Fibroblast of lung (primary cell): ENCODE results near the gene SYNJ2. TPM values are rescaled to one million over a fixed set of nuclear protein-coding genes. Genes with fewer than 3 reads are reported as not detected.

Source experiments
- DNase-seq, 2 donors: peaks; one replicate each; pipeline versions ENCODE4 v3.0.0 to v3.0.0-alpha.2; 2010; ENCODE audit warnings: low read depth in 2 of 2
- H2AFZ ChIP-seq: 2 replicates; pipeline ENCODE4 v1.5.1; 2012; ENCODE audit warnings: low read length, control low read depth, inconsistent platforms
- H3K27ac ChIP-seq: 2 replicates; pipeline ENCODE4 v1.5.1; 2011; ENCODE audit warnings: low read length, control low read depth; ENCODE audit not compliant: insufficient read depth
- H3K27me3 ChIP-seq: 2 replicates; pipeline ENCODE4 v1.5.1; 2011; ENCODE audit warnings: mild to moderate bottlenecking, low read length; ENCODE audit not compliant: control insufficient read depth, insufficient read depth
- H3K36me3 ChIP-seq: 2 replicates; pipeline ENCODE4 v1.5.1; 2011; ENCODE audit warnings: low read length; ENCODE audit not compliant: control insufficient read depth, insufficient read depth
- H3K4me1 ChIP-seq: 2 replicates; pipeline ENCODE4 v1.5.1; 2011; ENCODE audit warnings: low read length; ENCODE audit not compliant: control insufficient read depth, insufficient read depth; ENCODE audit errors: extremely low read depth
- H3K4me2 ChIP-seq: 2 replicates; pipeline ENCODE4 v1.5.1; 2011; ENCODE audit warnings: low read length, control low read depth; ENCODE audit not compliant: insufficient read depth; ENCODE audit errors: extremely low read depth
- H3K4me3 ChIP-seq, 4 experiments: fragments of 200-600 bp in 1 of 4; sonication (generic) in 1 of 4; replicated peaks in 1 of 4; 2 replicates each; pipeline ENCODE4 v1.5.1; 2011 to 2016; ENCODE audit warnings: low read length in 4 of 4, low read depth in 3 of 4, mild to moderate bottlenecking in 3 of 4, control low read depth in 2 of 4, inconsistent platforms in 1 of 4, mixed read lengths in 1 of 4; ENCODE audit not compliant: insufficient read depth in 1 of 4; ENCODE audit errors: control extremely low read depth in 1 of 4
- H3K79me2 ChIP-seq: 2 replicates; pipeline ENCODE4 v1.5.1; 2012; ENCODE audit warnings: mild to moderate bottlenecking, low read length, inconsistent platforms; ENCODE audit not compliant: control insufficient read depth, insufficient read depth
- H3K9ac ChIP-seq: 2 replicates; pipeline ENCODE4 v1.5.1; 2011; ENCODE audit warnings: mild to moderate bottlenecking, low read length, control low read depth; ENCODE audit not compliant: insufficient read depth
- H3K9me3 ChIP-seq: 2 replicates; pipeline ENCODE4 v1.5.1; 2012; ENCODE audit warnings: low read depth, low read length; ENCODE audit not compliant: control insufficient read depth, insufficient read depth
- H4K20me1 ChIP-seq: 2 replicates; pipeline ENCODE4 v1.5.1; 2011; ENCODE audit warnings: low read length; ENCODE audit not compliant: control insufficient read depth, insufficient read depth; ENCODE audit errors: extremely low read depth
- CTCF ChIP-seq, 2 donors: IDR thresholded peaks in 1 of 2; conservative IDR thresholded peaks in 1 of 2; 1 replicate in 1 of 2; 2 replicates in 1 of 2; pipeline ENCODE4 v1.5.1; 2011 to 2012; ENCODE audit warnings: low read length in 2 of 2, control low read depth in 1 of 2, inconsistent platforms in 1 of 2, low read depth in 1 of 2, mild to moderate bottlenecking in 1 of 2
- EZH2 ChIP-seq: IDR thresholded peaks from 2 replicates; pipeline ENCODE4 v1.5.1; 2012; ENCODE audit warnings: low read length, control low read depth, mild to moderate bottlenecking; ENCODE audit errors: missing control alignments
- polyA plus RNA-seq, 2 donors: library from polyadenylated mRNA; depleted of rRNA in 1 of 2; stranded (reverse) in 1 of 2; unstranded in 1 of 2; fragments of >200 nt; gene quantifications; 2 replicates each; pipeline ENCODE4 v1.2.1, GENCODE V29; 2011 to 2012; ENCODE audit warnings: missing spikeins in 1 of 2
- total RNA-seq: library from RNA; depleted of rRNA; stranded (reverse); fragments of >200 nt; gene quantifications from 2 replicates; pipeline ENCODE4 v1.2.1, GENCODE V29; 2014

Gene SYNJ2
- total and polyA plus RNA-seq, 2 donors (not counting 1 experiment from before 2014, with no cell fraction given) = 23.5 to 57.3 TPM

DNA sequence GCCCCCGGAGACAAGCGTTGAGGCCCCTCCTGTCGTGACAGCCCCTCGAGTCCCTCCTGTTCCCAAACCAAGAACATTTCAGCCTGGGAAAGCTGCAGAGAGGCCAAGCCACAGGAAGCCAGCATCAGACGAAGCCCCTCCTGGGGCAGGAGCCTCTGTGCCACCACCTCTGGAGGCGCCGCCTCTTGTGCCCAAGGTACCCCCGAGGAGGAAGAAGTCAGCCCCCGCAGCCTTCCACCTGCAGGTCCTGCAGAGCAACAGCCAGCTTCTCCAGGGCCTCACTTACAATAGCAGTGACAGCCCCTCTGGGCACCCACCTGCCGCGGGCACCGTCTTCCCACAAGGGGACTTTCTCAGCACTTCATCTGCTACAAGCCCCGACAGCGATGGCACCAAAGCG is 114.0 kb downstream of the SYNJ2 start:
- Histone ChIP-seq H4K20me1 (no peaks in the 10 kb centered on the region), H3K9ac (no peak overlapping the region), H3K27ac (no peak overlapping the region), H3K36me3 (peaks cover 18% of the 10 kb centered on the region), H3K4me2 (no peak overlapping the region), H3K4me1 (no peaks in the 10 kb centered on the region), H3K9me3 (no peaks in the 10 kb centered on the region), H3K27me3 (no peaks in the 10 kb centered on the region), H2AFZ (no peak overlapping the region), H3K4me3 (no peak overlapping the region), H3K79me2 (no peaks in the 10 kb centered on the region)
- DNase-seq = no peak
- TF ChIP-seq CTCF (conservative IDR thresholded peaks at IDR 0.05 in 1 of 2, IDR thresholded peaks at IDR 0.05 in 1 of 2; ENCODE audit: low read depth in 1 of 2, low read length in 2 of 2) (no peak), EZH2 (no peak)

DNA sequence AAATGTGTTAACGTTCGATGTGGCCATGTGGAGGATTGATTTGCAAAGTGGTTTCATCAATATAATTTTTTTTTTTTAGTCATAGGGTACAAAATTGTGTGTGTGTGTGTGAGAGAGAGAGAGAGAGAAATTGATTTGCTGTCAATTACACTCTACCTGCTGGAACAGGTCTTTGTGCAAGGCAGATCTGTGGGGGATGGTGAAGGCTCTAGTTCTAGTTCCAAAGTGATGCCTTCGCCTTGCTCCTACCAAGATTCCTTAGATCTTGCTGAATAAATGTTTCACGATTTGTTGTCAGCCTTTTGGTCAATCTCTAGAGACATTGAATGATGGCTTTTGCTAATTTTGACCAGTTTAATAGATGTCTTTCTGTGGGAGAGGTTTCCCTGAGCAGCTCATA is 121.6 kb downstream of the SYNJ2 start:
- Histone ChIP-seq H3K4me2 (no peak overlapping the region), H3K27me3 (no peaks in the 10 kb centered on the region), H3K27ac (no peak overlapping the region), H2AFZ (no peak overlapping the region), H3K79me2 (no peaks in the 10 kb centered on the region), H3K9me3 (no peaks in the 10 kb centered on the region), H3K4me1 (no peaks in the 10 kb centered on the region), H3K9ac (no peak overlapping the region), H3K36me3 (peaks cover 2% of the 10 kb centered on the region), H4K20me1 (no peaks in the 10 kb centered on the region), H3K4me3 (no peak overlapping the region)
- no peak for TF ChIP-seq CTCF (conservative IDR thresholded peaks at IDR 0.05 in 1 of 2, IDR thresholded peaks at IDR 0.05 in 1 of 2; ENCODE audit: low read depth in 1 of 2, low read length in 2 of 2)
- no peak for TF ChIP-seq EZH2
- DNase-seq = no peak

DNA sequence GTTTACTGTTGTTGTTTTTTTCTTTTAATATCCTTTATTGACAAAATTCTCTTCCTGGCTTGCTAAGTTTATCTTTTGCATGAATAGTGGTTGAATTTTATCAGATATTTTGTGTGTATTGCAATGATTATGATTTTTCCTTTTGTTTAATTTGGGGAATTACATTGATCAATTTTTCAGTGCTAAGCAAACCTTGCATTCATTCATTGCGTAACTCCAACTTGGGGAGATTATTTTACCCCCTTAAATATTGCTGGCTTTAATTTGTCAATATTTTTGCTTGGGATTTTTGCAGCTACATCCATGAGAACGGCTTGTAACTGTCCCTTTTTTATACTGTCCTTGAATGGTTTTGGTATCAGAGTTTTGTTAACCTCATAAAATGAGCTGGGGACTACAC is 123.0 kb downstream of the SYNJ2 start:
- no peaks in the 10 kb centered on the region for H4K20me1 ChIP-seq
- DNase-seq = no peak
- H3K27me3 ChIP-seq = no peaks in the 10 kb centered on the region
- no peak overlapping the region for H3K4me3 ChIP-seq
- no peak overlapping the region for H3K27ac ChIP-seq
- no peaks in the 10 kb centered on the region for H3K9me3 ChIP-seq
- no peak overlapping the region for H2AFZ ChIP-seq
- no peaks in the 10 kb centered on the region for H3K79me2 ChIP-seq
- TF ChIP-seq EZH2 (no peak), CTCF (conservative IDR thresholded peaks at IDR 0.05 in 1 of 2, IDR thresholded peaks at IDR 0.05 in 1 of 2; ENCODE audit: low read depth in 1 of 2, low read length in 2 of 2) (no peak)
- H3K9ac ChIP-seq = no peak overlapping the region
- no peaks in the 10 kb centered on the region for H3K4me1 ChIP-seq
- H3K36me3 ChIP-seq = peaks cover 2% of the 10 kb centered on the region
- H3K4me2 ChIP-seq = no peak overlapping the region
